Brain microvascular endothelial cell (primary cell): ENCODE data around the gene MELK.
"Not testable (repeated sequence)": the region's sequence is repeated elsewhere in the genome, so short reads cannot be mapped to it uniquely, and the experiment has no call there.

Experiments
- DNase-seq: peaks from one replicate; pipeline ENCODE4 v3.0.0-alpha.2; 2020
- H3K27ac ChIP-seq: fragments of 250-450 bp; sonication (Bioruptor Pico); 2 replicates; pipeline ENCODE4 v1.5.1; 2020; ENCODE audit warnings: mild to moderate bottlenecking, moderate library complexity
- H3K27me3 ChIP-seq: fragments of 250-450 bp; sonication (Bioruptor Pico); replicated peaks from 2 replicates; pipeline ENCODE4 v1.5.1; 2020; ENCODE audit warnings: mild to moderate bottlenecking
- H3K36me3 ChIP-seq: fragments of 250-450 bp; sonication (Bioruptor Pico); replicated peaks from 2 replicates; pipeline ENCODE4 v1.5.1; 2020; ENCODE audit warnings: mild to moderate bottlenecking
- H3K4me3 ChIP-seq: 2 replicates; pipeline ENCODE4 v1.5.1; 2011; ENCODE audit warnings: low read depth, mild to moderate bottlenecking, control low read depth, low read length, moderate library complexity
- in situ Hi-C: cut with HindIII; loops from 2 replicates; pipeline ENCODE4 v1.10.0; 2017; ENCODE audit warnings: low sequenced_read_pairs, low pct_ligation_motif_present
- TF ChIP-seq, protein P1 (sequence below): IDR thresholded peaks from 2 replicates; pipeline ENCODE4 v1.5.1; 2011; ENCODE audit warnings: low read depth, mild to moderate bottlenecking, moderate library complexity, low read length, control low read depth, inconsistent platforms; ENCODE audit errors: missing control alignments

MELK gene

DNA sequence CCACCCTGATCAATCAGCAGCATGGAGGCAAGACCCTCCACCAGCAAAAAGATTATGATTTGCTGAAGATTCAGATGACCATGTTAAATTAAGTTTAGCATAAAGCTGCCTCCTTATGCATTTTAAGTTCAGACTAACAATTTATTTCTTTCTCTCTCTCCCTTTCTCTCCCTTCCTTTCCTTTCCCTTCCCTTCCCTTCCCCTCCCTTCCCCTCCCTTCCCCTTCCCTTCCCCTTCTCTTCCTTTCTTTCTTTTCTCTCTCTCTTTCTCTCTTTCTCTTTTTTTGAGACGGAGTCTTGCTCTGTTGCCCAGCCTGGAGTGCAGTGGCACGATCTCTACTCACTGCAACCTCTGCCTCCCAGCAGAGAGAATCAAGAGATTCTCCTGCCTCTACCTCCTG is 1.4 kb upstream of the MELK start:
- Histone ChIP-seq H3K4me3 (no peak overlapping the region), H3K27me3 (no peaks in the 10 kb centered on the region), H3K36me3 (no peaks in the 10 kb centered on the region), H3K27ac (no peak overlapping the region)
- in situ Hi-C loops = no loop called here
- DNase-seq = no peak
- TF ChIP-seq, protein P1, sequence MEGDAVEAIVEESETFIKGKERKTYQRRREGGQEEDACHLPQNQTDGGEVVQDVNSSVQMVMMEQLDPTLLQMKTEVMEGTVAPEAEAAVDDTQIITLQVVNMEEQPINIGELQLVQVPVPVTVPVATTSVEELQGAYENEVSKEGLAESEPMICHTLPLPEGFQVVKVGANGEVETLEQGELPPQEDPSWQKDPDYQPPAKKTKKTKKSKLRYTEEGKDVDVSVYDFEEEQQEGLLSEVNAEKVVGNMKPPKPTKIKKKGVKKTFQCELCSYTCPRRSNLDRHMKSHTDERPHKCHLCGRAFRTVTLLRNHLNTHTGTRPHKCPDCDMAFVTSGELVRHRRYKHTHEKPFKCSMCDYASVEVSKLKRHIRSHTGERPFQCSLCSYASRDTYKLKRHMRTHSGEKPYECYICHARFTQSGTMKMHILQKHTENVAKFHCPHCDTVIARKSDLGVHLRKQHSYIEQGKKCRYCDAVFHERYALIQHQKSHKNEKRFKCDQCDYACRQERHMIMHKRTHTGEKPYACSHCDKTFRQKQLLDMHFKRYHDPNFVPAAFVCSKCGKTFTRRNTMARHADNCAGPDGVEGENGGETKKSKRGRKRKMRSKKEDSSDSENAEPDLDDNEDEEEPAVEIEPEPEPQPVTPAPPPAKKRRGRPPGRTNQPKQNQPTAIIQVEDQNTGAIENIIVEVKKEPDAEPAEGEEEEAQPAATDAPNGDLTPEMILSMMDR = no peak

DNA sequence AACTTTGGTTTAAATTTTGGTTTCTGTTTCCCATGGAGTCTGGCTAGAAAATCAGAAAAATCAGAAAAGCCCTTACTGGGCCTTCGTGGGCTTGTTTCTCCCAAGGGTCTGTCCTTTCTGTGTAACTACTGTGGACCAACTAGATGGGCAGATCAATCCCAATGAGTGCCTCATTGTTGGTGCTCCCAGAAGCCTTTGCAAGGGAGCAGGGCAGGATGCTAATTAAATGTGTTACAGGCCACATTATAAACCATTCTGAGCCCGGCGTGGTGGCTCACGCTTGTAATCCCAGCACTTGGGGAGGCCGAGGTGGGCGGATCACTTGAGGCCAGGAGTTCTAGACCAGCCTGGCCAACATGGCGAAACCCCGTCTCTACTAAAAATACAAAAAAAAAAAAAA is 1.4 kb downstream of the MELK start:
- peak overlapping the region; percentile 23 for H3K27ac ChIP-seq
- H3K27me3 ChIP-seq, DNase-seq, in situ Hi-C loops, H3K36me3 ChIP-seq: not testable (repeated sequence)
- H3K4me3 ChIP-seq = peak overlapping the region; percentile 75

- Histone ChIP-seq H3K27ac (peak overlapping the region; percentile 7), H3K4me3 (peak overlapping the region; percentile 1), H3K27me3 (no peaks in the 10 kb centered on the region), H3K36me3 (no peaks in the 10 kb centered on the region)
- DNase-seq = no peak
- TF ChIP-seq, protein P1 = no peak
- in situ Hi-C loops = no loop called here
Observed at GRCh38 chr9:36575411-36575882, 2.8 kb downstream of the MELK start.

DNA sequence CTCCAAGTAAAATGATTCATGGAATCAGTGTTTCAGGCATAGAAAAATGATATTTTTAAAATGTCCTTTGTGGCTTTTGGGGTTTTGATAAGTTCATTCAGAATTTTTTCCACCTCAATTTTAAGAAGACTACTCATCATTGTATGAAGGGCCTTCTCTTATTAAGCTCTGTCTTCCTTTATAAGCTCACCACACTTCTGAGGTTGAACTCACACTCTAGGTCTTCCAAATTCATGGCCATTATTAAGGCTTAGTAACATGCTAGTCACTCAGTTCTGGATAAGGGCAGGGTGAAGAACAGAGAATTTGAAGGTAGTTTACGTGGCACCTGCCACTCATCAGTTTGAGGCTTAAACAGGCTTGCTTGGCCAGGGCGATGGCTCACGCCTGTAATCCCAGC is 4.2 kb downstream of the MELK start:
- Histone ChIP-seq H3K36me3 (no peaks in the 10 kb centered on the region), H3K27ac (no peak overlapping the region), H3K27me3 (no peaks in the 10 kb centered on the region), H3K4me3 (no peak overlapping the region)
- in situ Hi-C loops = no loop called here
- TF ChIP-seq, protein P1 = no peak
- DNase-seq = no peak

- H3K27ac ChIP-seq = peak overlapping the region; percentile 40
- H3K4me3 ChIP-seq = no peak overlapping the region
- peak; percentile 66 for DNase-seq
- H3K36me3 ChIP-seq = no peaks in the 10 kb centered on the region
- TF ChIP-seq, protein P1 = no peak
- in situ Hi-C loops = no loop called here
- H3K27me3 ChIP-seq = no peaks in the 10 kb centered on the region
Observed at GRCh38 chr9:36584620-36585460, 12.1 kb downstream of the MELK start.

DNA sequence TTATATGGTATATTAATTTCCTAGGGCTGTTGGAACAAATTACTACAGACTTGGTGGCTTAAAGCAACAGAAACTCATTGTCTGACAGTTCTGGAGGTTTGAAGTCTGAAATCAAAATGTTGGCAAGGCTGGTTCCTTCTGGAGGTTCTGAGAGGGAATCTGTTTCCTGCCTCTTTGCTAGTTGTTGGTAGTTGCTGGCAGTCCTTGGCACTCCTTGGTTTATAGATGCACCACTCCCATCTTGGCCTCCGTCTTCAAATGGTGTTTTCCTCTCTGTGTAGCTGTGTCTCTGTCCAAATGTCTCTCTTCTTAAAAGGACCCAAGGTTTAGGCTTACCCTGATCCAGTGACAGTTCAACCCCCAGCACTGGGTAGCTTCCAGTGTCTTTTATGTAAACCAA is 17.5 kb downstream of the MELK start:
- no peak overlapping the region for H3K27ac ChIP-seq
- H3K27me3 ChIP-seq = no peaks in the 10 kb centered on the region
- no peak overlapping the region for H3K4me3 ChIP-seq
- in situ Hi-C loops = no loop called here
- H3K36me3 ChIP-seq = no peaks in the 10 kb centered on the region
- TF ChIP-seq, protein P1 = no peak
- no peak for DNase-seq
